ENCODE data around the gene KRT34.
A peak's percentile ranks its signal among the peaks of the same experiment; 100 is the strongest.

The KRT34 gene

GRCh38 chr17:41332239-41332638 lies 49.9 kb downstream of the KRT34 start:
- DNase-seq (ENCODE audit: low read depth), result no peak

GRCh38 chr17:41331606-41332005 lies 50.5 kb downstream of the KRT34 start:
- DNase-seq (ENCODE audit: low read depth), result no peak

- DNase-seq (ENCODE audit: low read depth), result peak; percentile 75
Measured at GRCh38 chr17:41329279-41329948, 52.7 kb downstream of the KRT34 start.

- DNase-seq (ENCODE audit: low read depth), result no peak
Measured at GRCh38 chr17:41328207-41328606, 53.9 kb downstream of the KRT34 start.

All from EH (cell line).